ENCODE data around the gene KRT33A. TPM values are rescaled to one million over a fixed set of nuclear protein-coding genes. Genes with fewer than 3 reads are reported as not detected.
A peak's percentile ranks its signal among the peaks of the same experiment; 100 is the strongest.

Gene KRT33A
- polyA plus RNA-seq, 1 donor, result not detected

DNA sequence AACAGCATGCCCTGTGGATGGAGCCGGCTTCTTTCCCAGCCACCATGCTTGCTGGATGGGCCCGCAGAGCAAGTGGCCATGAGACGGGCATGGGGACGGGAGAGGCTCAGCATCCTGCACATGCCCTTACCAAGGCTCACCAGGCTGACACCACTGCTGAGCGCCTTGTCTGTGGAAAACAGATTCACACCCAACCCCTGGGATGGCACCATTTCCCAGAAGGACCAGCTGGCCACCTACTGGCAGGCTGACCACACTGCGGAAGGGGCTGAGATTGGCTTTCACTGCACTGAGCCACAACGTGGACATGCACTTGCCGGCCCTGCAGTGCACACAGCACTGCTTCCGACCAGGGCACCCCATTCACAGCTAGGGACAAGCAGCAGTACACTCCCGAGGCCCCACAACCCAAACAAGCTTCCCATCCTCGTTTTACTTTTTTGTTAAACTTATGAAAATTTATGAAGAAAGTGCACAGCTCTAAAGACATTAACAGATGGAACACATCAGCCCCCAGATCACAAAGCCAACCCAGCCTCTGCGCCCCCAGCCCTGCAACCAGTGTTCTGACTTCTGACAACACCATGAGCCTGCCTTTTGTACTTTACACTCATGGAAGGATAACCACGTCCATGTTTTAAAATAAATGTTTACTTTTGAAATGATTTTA is 21.2 kb downstream of the KRT33A start:
- DNase-seq, result no peak

DNA sequence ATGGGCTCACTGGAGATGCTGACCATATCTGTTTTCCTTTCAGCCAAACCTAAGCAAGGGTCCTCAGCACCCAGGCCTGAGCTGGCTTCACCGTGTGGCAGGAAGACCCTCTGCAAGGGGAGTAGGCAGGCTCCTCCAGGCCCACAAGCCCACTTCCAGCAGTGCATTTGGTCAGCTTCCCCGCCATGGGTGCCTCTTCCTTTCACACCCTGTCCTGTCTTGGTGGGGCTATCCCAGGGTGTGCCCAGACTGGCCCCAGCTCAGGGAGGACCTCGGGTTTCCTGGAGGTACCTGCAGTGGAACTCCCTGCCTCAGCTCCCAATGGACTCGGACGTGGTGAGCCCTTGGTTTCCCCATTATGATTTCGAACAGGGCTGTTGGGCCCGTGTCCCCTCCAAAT is 22.4 kb downstream of the KRT33A start:
- no peak for DNase-seq

DNA sequence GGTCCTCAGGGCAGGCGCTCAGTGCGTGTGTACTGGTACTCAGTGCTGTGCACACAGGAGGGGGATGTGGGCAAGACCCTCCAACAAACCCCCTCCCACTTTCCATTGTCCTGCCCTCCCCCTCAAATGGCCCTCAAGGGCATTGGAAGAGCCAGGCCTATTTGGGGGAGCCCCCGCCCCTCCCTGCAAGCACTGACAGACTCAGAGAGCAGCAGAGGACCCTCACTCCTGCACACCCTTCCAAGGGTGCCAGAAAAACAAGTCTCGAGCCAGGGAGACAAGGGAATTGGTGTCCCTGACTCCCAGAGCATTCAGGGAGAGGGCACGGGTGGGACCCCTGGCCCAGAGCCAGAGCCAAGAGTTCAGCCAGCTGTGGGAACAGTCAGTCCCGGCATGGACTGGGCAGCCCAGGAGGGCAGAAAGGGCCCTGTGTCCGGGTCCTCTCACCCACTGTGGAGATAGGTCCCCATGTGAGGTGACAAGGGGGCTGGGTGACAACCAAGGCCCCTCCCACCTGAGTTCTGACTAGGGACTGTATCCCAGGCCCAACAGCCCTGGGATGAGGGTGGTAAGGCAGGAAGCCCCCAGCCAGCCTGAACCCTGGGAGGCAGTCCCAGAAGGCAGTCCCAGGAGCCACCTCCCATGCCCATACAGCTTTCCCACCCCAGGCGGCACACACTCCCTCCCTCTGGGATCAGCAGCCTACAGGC is 23.1 kb downstream of the KRT33A start:
- DNase-seq, result no peak

DNA sequence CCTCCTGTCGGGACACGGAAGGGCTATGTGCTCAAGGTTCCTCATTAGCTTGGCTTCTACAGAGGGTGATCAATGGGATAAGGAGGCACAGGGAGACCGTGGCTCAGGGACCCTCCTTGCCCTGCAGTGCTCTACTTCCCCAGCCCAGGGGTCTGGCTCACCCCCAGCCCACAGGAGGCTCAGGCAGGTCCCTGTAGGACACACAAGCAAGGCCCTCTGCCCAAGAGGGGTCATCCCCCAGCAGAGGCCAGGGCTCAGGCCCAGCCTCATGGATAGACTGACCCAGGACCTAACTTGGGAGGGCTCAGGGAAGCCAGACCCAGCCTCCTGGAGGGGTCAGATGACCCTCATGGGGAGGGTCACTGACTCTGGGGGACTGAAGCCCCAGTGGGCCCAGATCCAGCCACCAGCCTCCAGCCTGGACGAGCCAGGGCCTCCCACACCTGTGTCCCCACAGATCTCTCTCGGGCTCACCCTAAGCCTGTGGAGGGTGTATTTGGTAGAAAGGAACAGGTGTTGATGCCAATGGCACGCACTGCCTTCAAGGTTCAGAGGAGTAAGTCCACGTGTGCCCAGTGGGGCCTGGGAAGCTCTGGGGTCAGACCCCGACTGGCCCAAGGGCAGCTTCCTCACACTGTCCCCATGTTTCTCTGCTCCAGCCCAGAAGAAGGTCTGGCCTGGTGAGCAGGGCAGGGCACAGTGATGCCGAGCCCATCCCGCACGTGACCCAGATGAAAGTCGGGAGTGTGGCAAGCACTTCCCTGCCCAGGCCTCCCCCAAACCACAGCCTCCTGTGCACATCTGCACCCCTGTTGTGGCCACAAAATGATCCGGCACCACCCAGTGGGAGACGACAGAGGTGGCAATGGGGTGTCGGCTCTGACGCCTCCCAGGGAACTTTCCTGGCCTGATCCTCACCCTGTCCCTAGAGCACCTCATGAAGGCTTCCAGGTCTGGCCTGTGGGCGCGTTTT is 24.2 kb downstream of the KRT33A start:
- DNase-seq, result no peak

DNA sequence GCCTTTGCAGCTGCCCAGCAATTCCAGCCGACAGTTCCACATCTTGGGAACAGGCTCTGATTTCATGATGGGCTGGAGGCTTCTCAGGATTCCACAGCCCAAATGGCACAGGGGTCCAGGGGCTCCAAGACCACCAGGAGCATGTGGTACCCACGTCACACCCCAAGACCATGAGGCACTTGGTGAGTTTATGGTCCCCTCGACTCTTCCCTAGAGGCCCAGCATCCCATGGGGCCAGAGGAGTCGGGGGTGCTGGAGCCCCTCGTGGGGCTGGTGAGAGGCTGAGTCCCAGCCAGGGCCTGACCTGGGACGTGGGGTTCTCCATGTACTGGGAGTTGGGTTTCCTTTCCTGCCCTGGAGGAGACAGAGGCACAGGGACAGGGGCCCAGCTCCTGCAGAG is 25.0 kb downstream of the KRT33A start:
- no peak for DNase-seq

DNA sequence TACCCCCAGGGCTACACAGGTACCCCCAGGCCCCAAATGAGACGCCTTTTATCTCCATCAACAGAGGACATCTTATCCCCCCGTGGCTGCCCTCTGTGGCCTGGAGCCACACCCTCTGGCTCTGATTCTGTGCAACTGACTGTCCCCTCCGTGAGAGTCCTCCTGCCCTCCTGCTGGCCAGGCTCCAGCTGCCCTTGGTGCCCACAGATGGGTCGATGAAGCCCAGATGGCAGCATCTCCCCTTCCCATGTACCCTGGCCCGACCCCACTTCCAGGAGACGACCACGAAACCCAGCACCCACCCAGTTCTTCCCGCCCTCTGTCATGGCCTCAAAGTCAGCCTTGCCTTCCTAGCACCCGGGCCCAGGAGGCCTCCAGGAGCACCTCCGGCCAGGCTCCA is 25.5 kb downstream of the KRT33A start:
- DNase-seq, result no peak

DNA sequence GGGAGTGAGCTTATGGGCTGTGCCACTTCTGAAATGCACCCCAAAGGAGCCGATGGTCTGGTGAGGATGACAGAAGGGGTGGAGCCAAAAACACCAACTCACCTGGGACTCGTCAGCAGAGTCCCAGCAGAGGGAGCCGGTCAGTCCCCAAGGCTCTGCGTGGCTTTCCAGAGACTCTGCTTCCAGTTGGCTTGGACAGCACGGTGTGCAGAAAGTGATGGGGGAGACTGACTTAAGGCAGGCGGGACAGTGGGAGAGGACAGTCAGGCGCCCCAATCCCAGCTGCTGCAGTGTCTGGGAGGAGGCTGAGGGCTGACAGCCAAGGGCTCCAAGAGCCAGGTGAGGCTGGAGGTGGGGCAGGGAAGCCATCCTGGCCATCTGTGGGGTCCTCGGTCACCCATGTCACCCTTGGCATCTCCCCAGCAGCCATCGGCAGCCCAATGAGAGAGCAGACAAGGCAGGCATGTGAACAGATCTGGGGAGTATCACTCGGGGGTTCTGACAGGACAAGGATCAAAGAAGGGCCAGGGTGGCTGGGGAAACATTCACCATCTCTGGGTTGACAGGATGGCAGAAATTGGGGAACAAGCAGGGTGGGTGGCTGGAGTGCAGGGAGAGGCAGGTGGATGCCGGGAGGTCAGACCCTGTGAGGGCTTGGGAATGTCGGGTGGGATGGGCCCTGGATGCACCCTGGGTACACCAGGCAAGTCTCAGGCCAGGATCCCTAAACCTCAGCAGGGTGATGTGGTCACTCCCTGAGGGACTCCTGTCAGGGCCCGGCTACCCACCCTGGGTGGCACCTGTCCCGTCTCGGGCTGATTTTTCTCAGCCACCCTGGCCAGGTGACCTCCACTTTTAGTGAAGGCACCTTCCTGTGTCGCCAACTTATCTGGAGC is 26.2 kb downstream of the KRT33A start:
- no peak for DNase-seq

DNA sequence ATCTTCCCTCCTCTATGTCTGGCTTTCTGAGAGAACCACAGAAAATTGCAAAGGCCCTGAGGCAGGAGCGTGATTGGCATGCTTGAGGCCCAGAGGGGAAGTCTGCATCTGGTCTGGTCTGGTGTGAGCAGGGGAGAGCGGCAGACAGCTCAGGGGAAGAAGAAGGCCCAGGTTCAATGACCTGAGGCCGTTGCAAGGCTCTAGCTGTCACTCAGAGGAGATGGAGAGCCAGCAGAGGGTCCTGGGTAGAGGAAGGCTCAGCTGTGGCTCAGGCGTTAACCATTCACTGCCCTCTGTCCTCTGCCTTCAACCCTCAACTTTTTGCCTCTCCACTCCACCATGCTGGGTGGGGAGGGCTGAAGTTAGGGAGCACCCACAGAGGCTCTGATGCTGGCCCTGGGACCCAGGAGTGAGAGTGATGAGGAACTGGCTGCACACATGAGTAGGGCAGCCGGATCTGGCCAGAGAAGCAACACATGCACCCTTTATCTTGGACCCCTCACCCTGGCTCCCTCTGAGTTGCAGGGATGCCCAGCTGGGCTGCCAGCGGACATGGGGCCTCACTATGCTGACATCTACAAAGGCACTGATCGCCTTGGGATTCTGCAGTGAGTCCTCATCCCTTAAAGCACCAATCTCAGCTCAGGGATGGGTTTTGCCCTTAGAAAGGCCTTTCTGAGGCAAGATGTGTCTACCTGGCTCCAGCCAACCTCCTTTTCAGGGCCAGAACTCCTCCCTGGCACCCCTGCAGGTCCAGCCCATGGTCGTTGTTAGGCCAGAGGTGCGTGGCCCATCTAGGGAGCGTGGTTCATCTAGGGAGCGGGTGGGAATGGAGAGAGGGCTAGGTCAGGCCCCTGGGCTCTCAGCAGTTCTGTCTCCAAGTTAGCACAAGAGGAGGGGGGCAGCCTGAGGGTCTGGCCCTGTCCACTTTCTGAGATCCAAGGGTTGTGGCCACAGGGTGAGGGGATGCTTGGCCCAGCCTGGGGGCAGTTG is 27.4 kb downstream of the KRT33A start:
- no peak for DNase-seq

DNA sequence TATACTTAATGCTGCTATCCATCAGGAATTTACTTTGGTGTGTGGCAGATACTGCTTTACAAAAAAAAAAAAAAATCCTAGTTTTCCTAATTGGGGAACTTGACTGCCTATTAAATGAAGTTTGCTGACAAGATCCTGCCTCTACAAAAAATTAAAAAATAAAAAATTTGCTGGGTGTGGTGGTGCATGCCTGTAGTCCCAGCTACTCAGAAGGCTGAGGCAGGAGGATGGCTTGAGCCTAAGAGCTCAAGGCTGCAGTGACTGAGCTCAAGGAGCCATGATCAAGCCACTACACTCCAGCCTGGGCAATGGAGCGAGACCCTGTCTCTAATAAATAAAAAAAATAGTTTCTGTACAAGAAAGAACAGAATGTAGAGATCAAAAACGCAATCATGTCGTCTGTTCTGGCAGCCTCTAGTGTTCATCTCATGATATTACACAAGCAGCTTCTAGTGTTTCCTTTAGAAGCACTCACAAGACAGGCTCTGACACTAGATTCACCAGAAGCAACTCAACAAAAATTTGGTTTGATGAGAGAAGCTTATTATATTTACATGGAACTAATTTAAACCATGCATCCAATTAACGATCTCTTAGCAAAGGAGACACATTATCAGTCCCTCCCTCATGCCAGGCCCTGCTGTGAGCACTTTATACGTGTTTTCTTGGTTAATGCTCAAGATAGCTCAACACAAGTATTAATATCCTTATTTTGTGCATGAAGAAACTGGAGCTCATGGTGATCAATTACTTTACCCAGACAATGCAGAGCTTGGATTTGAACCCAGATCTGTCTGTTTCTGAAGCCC is 28.3 kb downstream of the KRT33A start:
- peak; percentile 56 for DNase-seq

DNA sequence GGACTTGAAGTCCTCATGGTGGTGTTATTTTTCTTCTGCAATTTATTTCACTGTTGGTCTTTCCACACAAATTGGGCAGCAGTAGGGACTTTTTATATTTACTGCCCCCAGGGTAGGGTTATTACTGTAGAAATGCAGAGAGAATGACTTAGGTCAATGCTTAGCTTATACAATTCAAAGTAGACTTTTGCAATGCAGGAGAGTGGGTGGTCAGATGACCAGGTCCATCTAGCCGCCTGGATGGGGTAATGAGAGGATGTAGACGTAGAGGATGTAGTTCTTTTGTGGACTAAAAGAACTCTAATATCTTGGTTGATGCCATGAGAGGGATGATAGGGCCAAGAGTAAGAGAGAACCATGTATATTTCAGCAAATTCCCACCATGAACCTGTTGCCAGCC is 32.4 kb downstream of the KRT33A start:
- no peak for DNase-seq

DNA sequence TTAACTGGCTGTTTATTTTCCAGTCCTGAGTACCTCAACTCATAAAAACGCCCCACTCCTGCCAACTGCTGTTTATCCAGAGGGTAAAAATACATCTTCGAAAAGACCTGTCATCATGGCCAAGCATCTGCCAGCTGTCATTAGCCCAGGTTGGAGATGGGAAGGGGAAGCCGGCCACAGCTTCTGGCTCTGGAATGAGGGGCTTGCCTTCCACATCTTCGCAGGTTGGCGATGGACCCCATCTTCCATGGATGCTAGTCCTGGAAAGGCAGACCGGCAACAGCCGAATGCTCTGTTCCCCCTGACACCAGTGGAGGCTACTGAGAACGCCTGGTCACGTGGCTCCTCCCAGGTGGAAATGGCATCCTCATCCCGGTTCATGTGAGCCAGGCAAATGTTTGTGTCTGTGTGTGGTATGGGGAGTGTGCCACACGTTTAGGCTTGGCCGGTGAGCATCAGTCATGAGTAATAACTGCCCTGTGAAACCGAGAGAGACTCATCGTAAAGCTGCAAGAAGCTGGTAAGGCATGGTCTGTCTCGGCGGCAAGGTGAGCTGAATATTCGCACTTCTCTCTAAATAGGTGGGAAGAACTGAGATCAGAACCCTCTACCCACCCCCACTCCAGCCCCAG is 34.7 kb downstream of the KRT33A start:
- DNase-seq, result peak; percentile 8

DNA sequence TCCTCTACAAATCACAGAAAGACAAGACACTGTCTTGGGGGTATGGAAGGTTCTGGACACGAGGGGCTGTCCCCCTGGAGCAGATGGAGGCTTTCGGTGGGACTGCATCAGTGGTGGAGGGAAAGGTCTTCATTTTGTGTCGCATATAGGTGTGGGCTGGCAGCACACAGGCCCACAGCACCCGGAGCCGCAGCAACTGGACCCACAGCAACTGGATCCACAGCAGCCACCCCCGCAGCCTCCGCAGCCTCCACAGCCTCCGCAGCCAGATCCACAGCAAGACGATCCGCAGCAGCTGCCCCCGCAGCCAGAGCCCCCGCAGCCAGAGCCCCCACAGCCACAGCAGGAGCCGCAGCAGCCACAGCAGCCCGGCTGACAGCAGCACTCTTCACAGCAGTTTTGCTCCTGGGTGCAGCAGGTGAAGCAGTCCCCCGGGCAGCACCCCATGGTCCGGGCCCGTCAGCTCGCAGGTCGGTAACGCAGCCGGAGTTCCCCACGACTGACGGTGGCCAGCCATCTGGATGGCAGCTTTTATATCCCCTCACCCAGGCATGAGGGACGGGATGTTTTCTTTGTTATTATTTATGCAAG is 35.3 kb downstream of the KRT33A start, which contains the start of gene KRTAP17-1:
KRTAP17-1 (minus strand) TSS at position 507 of the 591 bp plus-strand sequence; CDS start at position 447, 60 bp downstream.
- DNase-seq, result no peak

DNA sequence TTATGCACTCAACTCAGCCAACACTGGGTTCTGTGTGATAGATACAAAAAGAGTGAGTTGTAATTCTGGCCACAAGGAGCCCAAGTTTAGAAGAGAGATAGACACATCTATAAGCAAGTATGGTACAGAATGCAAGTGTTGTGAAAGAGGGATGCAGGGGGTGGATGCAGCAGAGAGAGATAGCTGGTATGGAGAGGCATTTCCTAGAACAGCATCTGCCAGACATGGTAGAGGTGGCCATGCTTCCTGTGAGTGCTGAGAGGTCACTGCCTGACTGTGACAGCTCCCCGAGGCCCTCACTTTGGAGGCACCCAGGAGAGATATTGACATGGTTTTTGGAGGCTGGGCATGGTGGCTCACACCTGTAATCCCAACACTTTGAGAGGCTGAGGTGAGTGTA is 39.5 kb downstream of the KRT33A start:
- DNase-seq, result no peak

DNA sequence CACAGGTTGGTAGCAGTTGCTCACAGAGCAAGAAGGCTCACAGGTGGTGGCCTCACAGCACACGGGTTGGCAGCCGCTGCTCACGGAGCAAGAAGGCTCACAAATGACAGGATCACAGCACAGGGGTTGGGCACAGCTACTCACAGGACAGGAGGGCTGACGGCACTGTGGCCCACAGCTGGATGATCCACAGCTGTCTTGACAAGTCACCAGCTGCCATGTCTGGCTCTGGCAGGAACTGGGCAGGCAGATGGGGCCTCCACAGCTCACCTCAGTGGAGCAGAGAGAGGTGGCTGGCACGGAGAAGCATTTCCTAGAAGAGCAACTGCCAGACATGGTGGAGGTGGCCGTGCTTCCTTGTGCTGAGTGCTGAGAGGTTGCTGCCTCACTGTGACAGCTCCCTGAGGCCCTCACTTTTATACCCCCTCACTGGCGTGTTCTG is 41.7 kb downstream of the KRT33A start, which contains the start of gene KRTAP16-1:
KRTAP16-1 (minus strand) TSS at position 392 of the 442 bp plus-strand sequence; CDS start at position 336, 56 bp downstream.
- DNase-seq, result no peak

DNA sequence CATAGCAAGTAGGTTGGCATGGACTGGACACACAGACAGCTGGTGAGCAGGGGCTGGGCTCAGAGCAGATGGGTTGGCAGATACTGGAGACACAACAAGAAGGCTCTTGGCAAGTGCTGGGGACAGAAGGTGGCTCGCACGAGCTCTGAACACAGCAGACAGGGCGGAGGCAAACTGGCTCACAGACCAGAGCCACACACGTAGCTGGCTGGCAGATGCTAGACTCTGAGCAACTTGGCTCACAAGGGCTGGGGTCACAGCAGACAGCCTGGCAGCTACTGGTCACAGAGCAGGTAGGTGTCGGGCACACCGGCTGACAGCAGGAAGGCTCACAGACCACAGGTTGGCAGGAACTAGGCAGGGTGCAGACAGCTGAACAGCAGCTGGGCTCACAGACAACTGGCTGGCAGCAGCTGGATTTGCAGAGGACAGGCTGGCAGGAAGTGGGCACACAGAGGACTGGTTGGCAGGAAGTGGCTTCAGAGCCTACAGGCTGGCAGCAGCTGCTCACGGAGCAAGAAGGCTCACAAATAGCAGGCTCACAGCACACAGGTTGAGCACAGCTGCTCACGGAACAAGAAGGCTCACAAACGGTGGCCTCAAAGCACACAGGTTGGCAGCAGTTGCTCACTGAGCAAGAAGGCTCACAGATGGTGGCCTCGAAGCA is 42.2 kb downstream of the KRT33A start:
- DNase-seq, result no peak

DNA sequence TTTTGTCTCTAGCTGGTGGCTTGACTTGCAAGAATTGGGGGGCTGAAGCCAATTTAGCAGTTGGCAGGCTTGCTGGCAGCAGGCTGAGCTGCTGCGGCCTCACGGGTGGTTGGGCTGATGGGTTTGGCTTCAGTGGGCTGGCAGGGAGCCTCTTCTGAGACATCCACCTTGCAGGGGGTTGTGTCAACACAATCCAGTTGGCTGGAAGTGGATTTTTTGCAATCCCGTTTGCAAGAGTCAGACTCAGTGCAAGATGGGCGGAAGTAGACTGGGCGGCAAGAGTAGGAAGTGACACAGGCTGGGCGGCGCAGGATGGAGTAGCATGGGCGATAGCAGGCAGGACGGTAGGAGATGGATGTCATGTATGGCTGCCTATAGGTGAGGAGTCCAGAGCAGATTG is 43.0 kb downstream of the KRT33A start:
- no peak for DNase-seq

DNA sequence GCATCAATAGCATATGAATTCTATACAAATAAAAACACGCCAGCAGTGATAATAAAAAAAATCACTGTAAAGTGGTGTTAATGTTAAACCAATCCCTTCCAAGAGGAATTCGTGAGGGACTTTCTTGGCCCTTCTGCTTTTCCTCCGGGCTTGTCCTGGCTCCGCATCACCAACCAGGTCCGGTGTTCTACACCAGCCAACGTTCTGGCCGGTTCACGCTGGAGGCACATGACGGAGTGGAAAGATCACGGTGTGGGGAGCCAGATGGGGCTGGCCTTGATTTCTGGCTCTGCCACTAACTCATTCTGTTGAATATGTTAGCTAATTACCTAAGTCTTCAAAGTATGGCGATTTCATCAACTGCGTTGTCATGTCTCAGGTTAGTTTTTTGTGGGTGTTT is 46.5 kb downstream of the KRT33A start:
- no peak for DNase-seq

DNA sequence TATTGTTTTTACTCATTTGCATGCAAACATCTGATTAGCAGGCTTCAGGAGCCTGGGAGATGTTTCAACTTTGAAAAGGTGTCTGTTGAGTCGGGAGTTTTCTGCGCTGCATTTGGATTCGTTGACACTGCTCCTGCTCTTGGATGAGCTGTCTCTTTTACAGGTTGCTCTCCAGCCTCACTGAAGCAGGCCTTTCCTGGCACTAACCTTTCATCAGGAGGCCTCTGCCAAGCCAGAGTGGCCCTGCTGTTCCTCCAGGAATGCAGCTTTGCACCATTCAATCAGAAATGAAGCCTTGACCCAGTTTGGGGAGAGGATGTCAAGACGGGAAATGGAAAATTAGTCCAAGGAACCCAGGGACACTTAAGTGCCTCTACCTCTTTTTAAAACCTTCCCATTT is 47.6 kb downstream of the KRT33A start:
- DNase-seq, result no peak
